IMR-90 (cell line): ENCODE measurements around the gene RNF225.

Experiments
- BHLHE40 ChIP-seq: fragments of 150-350 bp; IDR thresholded peaks from 2 replicates; pipeline ENCODE4 v1.6.1; 2016; ENCODE audit warnings: mild to moderate bottlenecking, low read depth, low read length
- CEBPB ChIP-seq: IDR thresholded peaks from 2 replicates; pipeline ENCODE4 v1.6.1; 2012; ENCODE audit warnings: low read depth, low read length, improper control_type of control experiment
- CHD1 ChIP-seq: IDR thresholded peaks from 2 replicates; pipeline ENCODE4 v1.6.1; 2012; ENCODE audit warnings: low read depth, low read length, improper control_type of control experiment
- FOS ChIP-seq: fragments of 150-350 bp; IDR thresholded peaks from 2 replicates; pipeline ENCODE4 v1.6.1; 2016; ENCODE audit warnings: low read depth, low read length
- MAFK ChIP-seq: IDR thresholded peaks from 2 replicates; pipeline ENCODE4 v1.6.1; 2012; ENCODE audit warnings: low read depth, low read length, improper control_type of control experiment
- MAZ ChIP-seq: IDR thresholded peaks from 2 replicates; pipeline ENCODE4 v1.6.1; 2012; ENCODE audit warnings: low read depth, mild to moderate bottlenecking, low read length, improper control_type of control experiment, moderate library complexity, borderline replicate concordance
- MXI1 ChIP-seq: IDR thresholded peaks from 2 replicates; pipeline ENCODE4 v1.6.1; 2012; ENCODE audit warnings: low read depth, mild to moderate bottlenecking, low read length, moderate library complexity, borderline replicate concordance
- NFE2L2 ChIP-seq: fragments of 150-350 bp; IDR thresholded peaks from 2 replicates; pipeline ENCODE4 v1.6.1; 2016; ENCODE audit warnings: low read depth, mild to moderate bottlenecking, low read length
- POLR2A ChIP-seq: IDR thresholded peaks from 2 replicates; pipeline ENCODE4 v1.6.1; 2012; ENCODE audit warnings: mild to moderate bottlenecking, low read depth, low read length
- RAD21 ChIP-seq: IDR thresholded peaks from 2 replicates; pipeline ENCODE4 v1.6.1; 2012; ENCODE audit warnings: low read length, improper control_type of control experiment
- RFX5 ChIP-seq: IDR thresholded peaks from 2 replicates; pipeline ENCODE4 v1.8.0; 2012; ENCODE audit warnings: low read depth, mild to moderate bottlenecking, low read length, moderate library complexity
- SMC3 ChIP-seq: fragments of 150-350 bp; IDR thresholded peaks from 2 replicates; pipeline ENCODE4 v1.6.1; 2016; ENCODE audit warnings: low read depth, mild to moderate bottlenecking, antibody characterized with exemption, low read length, moderate library complexity
- TF ChIP-seq, protein P1 (sequence below): conservative IDR thresholded peaks from 2 replicates; pipeline ENCODE4 v1.5.1; 2012; ENCODE audit warnings: mild to moderate bottlenecking, low read depth, low read length, improper control_type of control experiment
- TF ChIP-seq, protein P2 (sequence below): fragments of 150-350 bp; IDR thresholded peaks from 2 replicates; pipeline ENCODE4 v1.6.1; 2016; ENCODE audit warnings: low read depth, mild to moderate bottlenecking, low read length, moderate library complexity, borderline replicate concordance

DNA sequence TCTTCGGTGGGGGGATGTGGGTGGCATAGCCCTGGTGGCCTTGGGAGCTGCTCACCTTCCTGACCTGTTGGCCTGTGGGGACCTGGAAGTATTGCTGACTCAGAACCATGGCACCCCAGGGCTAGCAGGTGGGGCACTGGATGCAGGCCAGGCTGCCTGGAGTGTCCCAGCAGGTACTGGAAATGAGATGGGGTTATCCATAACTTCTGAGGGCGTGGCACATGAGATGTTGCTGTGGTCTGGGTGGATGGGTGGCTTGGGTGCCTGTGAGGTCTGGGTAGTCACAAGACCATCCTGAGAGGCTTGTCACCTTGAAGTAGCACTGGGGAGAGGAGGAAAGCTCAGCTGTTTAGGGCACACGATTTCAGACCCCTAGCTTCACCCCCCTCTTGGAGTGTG lies 636 bp upstream of the RNF225 start:
- TF ChIP-seq, protein P1, sequence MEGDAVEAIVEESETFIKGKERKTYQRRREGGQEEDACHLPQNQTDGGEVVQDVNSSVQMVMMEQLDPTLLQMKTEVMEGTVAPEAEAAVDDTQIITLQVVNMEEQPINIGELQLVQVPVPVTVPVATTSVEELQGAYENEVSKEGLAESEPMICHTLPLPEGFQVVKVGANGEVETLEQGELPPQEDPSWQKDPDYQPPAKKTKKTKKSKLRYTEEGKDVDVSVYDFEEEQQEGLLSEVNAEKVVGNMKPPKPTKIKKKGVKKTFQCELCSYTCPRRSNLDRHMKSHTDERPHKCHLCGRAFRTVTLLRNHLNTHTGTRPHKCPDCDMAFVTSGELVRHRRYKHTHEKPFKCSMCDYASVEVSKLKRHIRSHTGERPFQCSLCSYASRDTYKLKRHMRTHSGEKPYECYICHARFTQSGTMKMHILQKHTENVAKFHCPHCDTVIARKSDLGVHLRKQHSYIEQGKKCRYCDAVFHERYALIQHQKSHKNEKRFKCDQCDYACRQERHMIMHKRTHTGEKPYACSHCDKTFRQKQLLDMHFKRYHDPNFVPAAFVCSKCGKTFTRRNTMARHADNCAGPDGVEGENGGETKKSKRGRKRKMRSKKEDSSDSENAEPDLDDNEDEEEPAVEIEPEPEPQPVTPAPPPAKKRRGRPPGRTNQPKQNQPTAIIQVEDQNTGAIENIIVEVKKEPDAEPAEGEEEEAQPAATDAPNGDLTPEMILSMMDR: no peak
- no peak for TF ChIP-seq CHD1
- no peak for TF ChIP-seq MXI1
- TF ChIP-seq RAD21: no peak
- no peak for TF ChIP-seq NFE2L2
- TF ChIP-seq RFX5: no peak
- no peak for TF ChIP-seq CEBPB
- no peak for TF ChIP-seq POLR2A
- TF ChIP-seq, protein P2, sequence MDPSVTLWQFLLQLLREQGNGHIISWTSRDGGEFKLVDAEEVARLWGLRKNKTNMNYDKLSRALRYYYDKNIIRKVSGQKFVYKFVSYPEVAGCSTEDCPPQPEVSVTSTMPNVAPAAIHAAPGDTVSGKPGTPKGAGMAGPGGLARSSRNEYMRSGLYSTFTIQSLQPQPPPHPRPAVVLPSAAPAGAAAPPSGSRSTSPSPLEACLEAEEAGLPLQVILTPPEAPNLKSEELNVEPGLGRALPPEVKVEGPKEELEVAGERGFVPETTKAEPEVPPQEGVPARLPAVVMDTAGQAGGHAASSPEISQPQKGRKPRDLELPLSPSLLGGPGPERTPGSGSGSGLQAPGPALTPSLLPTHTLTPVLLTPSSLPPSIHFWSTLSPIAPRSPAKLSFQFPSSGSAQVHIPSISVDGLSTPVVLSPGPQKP: no peak
- TF ChIP-seq BHLHE40: no peak
- no peak for TF ChIP-seq SMC3
- no peak for TF ChIP-seq MAFK
- TF ChIP-seq MAZ: no peak
- TF ChIP-seq FOS: no peak
